Measurements from ENCODE around the gene ACAD11. TPM values are rescaled to one million over a fixed set of nuclear protein-coding genes. Genes with fewer than 3 reads are reported as not detected.

ACAD11 gene
- total RNA-seq, 5 donors from 2014 or later (not counting 1 experiment from before 2014, with no cell fraction given) = 25.1 to 35.2 (median 32.2) TPM

- ATAC-seq (replicated peaks in 1 of 4) = no peak
- Mint-ChIP-seq H3K4me1 (peaks cover 0 to 6% (median 3%) of the 10 kb centered on the region in 3 donors), H3K4me3 (no peak overlapping the region), H3K36me3 (peaks cover 58% of the 10 kb centered on the region), H3K27me3 (no peaks in the 10 kb centered on the region), H3K27ac (no peak overlapping the region), H3K9me3 (no peaks in the 10 kb centered on the region)
- no peaks in the 10 kb centered on the region for H3K4me1 ChIP-seq (ENCODE audit: control insufficient read depth in 1 of 2, extremely low read depth in 1 of 2, insufficient read depth in 2 of 2, low read length in 2 of 2)
- H3K9me3 ChIP-seq = no peaks in the 10 kb centered on the region
- no peak overlapping the region for H3K27ac ChIP-seq (ENCODE audit: low read length)
- POLR2A ChIA-PET = interaction anchor here (0.5 to 0.6 kb wide), 2 partner anchors 26 to 107 kb away, joined by 3 to 6 read pairs; no protein-coding TSS in a partner anchor
- peaks cover 0 to 65% of the 10 kb centered on the region in 2 donors for H3K36me3 ChIP-seq (ENCODE audit: control insufficient read depth in 2 of 2, extremely low read depth in 1 of 2, insufficient read depth in 1 of 2, low read length in 1 of 2)
- CTCF ChIA-PET = interaction anchor here in 1 of 2 donors (0.5 to 1.5 kb wide), 3 partner anchors 9 to 1583 kb away, joined by 3 to 4 read pairs (median 4); no protein-coding TSS in a partner anchor
- H3K27me3 ChIP-seq (replicated peaks in 1 of 2; ENCODE audit: control insufficient read depth in 2 of 2, extremely low read depth in 1 of 2, insufficient read depth in 2 of 2, low read length in 1 of 2) = no peaks in the 10 kb centered on the region
- no peak for DNase-seq
- H3K4me3 ChIP-seq (ENCODE audit: control insufficient read depth in 1 of 2, extremely low read depth in 1 of 2, low read length in 1 of 2) = no peak overlapping the region
- 78% methylated on average over 5 of the region's 5 CpGs for WGBS (ENCODE audit: insufficient coverage)
These were observed 139.7 kb downstream of the ACAD11 start for GRCh38 chr3:132519914-132520313.

DNA sequence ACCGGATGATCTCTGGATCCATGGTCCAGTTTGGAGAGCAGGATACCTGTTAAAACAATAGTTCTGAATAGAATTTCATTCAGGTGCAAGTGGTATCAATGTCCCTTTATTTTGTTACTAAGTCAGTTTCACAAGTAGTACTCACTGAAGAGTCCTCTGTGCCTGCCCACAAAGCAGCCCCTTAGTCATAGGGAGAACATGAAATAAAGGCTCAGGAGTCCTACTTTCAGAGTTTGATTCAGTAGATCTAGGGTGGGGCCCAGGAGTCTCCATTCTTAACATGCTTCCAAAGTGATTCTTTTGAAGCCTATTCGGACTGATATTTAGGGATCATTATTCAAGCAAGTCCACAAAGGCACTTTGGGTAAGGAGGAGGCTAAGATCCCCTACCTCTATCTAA is 142.3 kb downstream of the ACAD11 start:
- no peak overlapping the region for H3K4me3 Mint-ChIP-seq
- H3K4me3 ChIP-seq (ENCODE audit: control insufficient read depth in 1 of 2, extremely low read depth in 1 of 2, low read length in 1 of 2) = no peak overlapping the region
- peaks cover 0 to 62% of the 10 kb centered on the region in 2 donors for H3K36me3 ChIP-seq (ENCODE audit: control insufficient read depth in 2 of 2, extremely low read depth in 1 of 2, insufficient read depth in 1 of 2, low read length in 1 of 2)
- no peaks in the 10 kb centered on the region for H3K27me3 ChIP-seq (replicated peaks in 1 of 2; ENCODE audit: control insufficient read depth in 2 of 2, extremely low read depth in 1 of 2, insufficient read depth in 2 of 2, low read length in 1 of 2)
- H3K27ac ChIP-seq (ENCODE audit: low read length) = no peak overlapping the region
- H3K9me3 Mint-ChIP-seq = no peaks in the 10 kb centered on the region
- ChIA-PET CTCF (interaction anchor here in 1 of 2 donors (1.2 kb wide), 1 partner anchor 19 kb away, joined by 4 read pairs; no protein-coding TSS in a partner anchor), POLR2A (no interaction called here)
- no peak for DNase-seq
- H3K4me1 Mint-ChIP-seq = peaks cover 0 to 6% (median 3%) of the 10 kb centered on the region in 3 donors
- no peak for ATAC-seq (replicated peaks in 1 of 4)
- WGBS (ENCODE audit: insufficient coverage) = no CpG with 5 or more reads among the region's 2 CpGs
- H3K4me1 ChIP-seq (ENCODE audit: control insufficient read depth in 1 of 2, extremely low read depth in 1 of 2, insufficient read depth in 2 of 2, low read length in 2 of 2) = no peaks in the 10 kb centered on the region
- no peaks in the 10 kb centered on the region for H3K9me3 ChIP-seq
- peaks cover 60% of the 10 kb centered on the region for H3K36me3 Mint-ChIP-seq
- no peaks in the 10 kb centered on the region for H3K27me3 Mint-ChIP-seq
- H3K27ac Mint-ChIP-seq = no peak overlapping the region

GRCh38 chr3:132513057-132513456 is 146.6 kb downstream of the ACAD11 start:
- Mint-ChIP-seq H3K27ac (no peak overlapping the region), H3K36me3 (peaks cover 64% of the 10 kb centered on the region), H3K27me3 (no peaks in the 10 kb centered on the region), H3K9me3 (no peaks in the 10 kb centered on the region), H3K4me1 (no peaks in the 10 kb centered on the region), H3K4me3 (no peak overlapping the region)
- H3K27me3 ChIP-seq (replicated peaks in 1 of 2; ENCODE audit: control insufficient read depth in 2 of 2, extremely low read depth in 1 of 2, insufficient read depth in 2 of 2, low read length in 1 of 2) = no peaks in the 10 kb centered on the region
- H3K27ac ChIP-seq (ENCODE audit: low read length) = no peak overlapping the region
- POLR2A ChIA-PET = no interaction called here
- no peak overlapping the region for H3K4me3 ChIP-seq (ENCODE audit: control insufficient read depth in 1 of 2, extremely low read depth in 1 of 2, low read length in 1 of 2)
- CTCF ChIA-PET = interaction anchor here in 1 of 2 donors (0.6 kb wide), 1 partner anchor 101 kb away, joined by 3 read pairs; no protein-coding TSS in a partner anchor
- H3K4me1 ChIP-seq (ENCODE audit: control insufficient read depth in 1 of 2, extremely low read depth in 1 of 2, insufficient read depth in 2 of 2, low read length in 2 of 2) = no peaks in the 10 kb centered on the region
- ATAC-seq (replicated peaks in 1 of 4) = no peak
- no peaks in the 10 kb centered on the region for H3K9me3 ChIP-seq
- 94% methylated on average over 2 of the region's 5 CpGs for WGBS (ENCODE audit: insufficient coverage)
- DNase-seq = no peak
- peaks cover 0 to 68% of the 10 kb centered on the region in 2 donors for H3K36me3 ChIP-seq (ENCODE audit: control insufficient read depth in 2 of 2, extremely low read depth in 1 of 2, insufficient read depth in 1 of 2, low read length in 1 of 2)

GRCh38 chr3:132509506-132509905 is 150.1 kb downstream of the ACAD11 start:
- Histone ChIP-seq H3K4me3 (ENCODE audit: control insufficient read depth in 1 of 2, extremely low read depth in 1 of 2, low read length in 1 of 2) (no peak overlapping the region), H3K36me3 (ENCODE audit: control insufficient read depth in 2 of 2, extremely low read depth in 1 of 2, insufficient read depth in 1 of 2, low read length in 1 of 2) (peaks cover 5 to 70% of the 10 kb centered on the region in 2 donors), H3K27ac (ENCODE audit: low read length) (no peak overlapping the region), H3K9me3 (no peaks in the 10 kb centered on the region), H3K27me3 (replicated peaks in 1 of 2; ENCODE audit: control insufficient read depth in 2 of 2, extremely low read depth in 1 of 2, insufficient read depth in 2 of 2, low read length in 1 of 2) (no peaks in the 10 kb centered on the region), H3K4me1 (ENCODE audit: control insufficient read depth in 1 of 2, extremely low read depth in 1 of 2, insufficient read depth in 2 of 2, low read length in 2 of 2) (no peaks in the 10 kb centered on the region)
- no peaks in the 10 kb centered on the region for H3K9me3 Mint-ChIP-seq
- POLR2A ChIA-PET = interaction anchor here in 1 of 2 donors (0.5 kb wide), 1 partner anchor 1736 kb away, joined by 3 read pairs; no protein-coding TSS in a partner anchor
- no peak overlapping the region for H3K27ac Mint-ChIP-seq
- H3K27me3 Mint-ChIP-seq = no peaks in the 10 kb centered on the region
- CTCF ChIA-PET = interaction anchor here in 1 of 2 donors (0.6 kb wide), 1 partner anchor 811 kb away, joined by 5 read pairs; no protein-coding TSS in a partner anchor
- no peak overlapping the region for H3K4me3 Mint-ChIP-seq
- DNase-seq (no peak), ATAC-seq (replicated peaks in 1 of 4) (no peak)
- H3K36me3 Mint-ChIP-seq = peaks cover 64% of the 10 kb centered on the region
- WGBS (ENCODE audit: insufficient coverage) = no CpG with 5 or more reads among the region's 1 CpG
- H3K4me1 Mint-ChIP-seq = no peaks in the 10 kb centered on the region

- no peaks in the 10 kb centered on the region for H3K9me3 ChIP-seq
- POLR2A ChIA-PET = no interaction called here
- WGBS (ENCODE audit: insufficient coverage) = 100% methylated on average over 1 of the region's 1 CpG
- DNase-seq (no peak), ATAC-seq (replicated peaks in 1 of 4) (no peak)
- H3K36me3 ChIP-seq (ENCODE audit: control insufficient read depth in 2 of 2, extremely low read depth in 1 of 2, insufficient read depth in 1 of 2, low read length in 1 of 2) = peaks cover 5 to 68% of the 10 kb centered on the region in 2 donors
- no peaks in the 10 kb centered on the region for H3K4me1 ChIP-seq (ENCODE audit: control insufficient read depth in 1 of 2, extremely low read depth in 1 of 2, insufficient read depth in 2 of 2, low read length in 2 of 2)
- Mint-ChIP-seq H3K9me3 (no peaks in the 10 kb centered on the region), H3K36me3 (peaks cover 61% of the 10 kb centered on the region), H3K4me1 (no peaks in the 10 kb centered on the region), H3K27ac (no peak overlapping the region), H3K27me3 (no peaks in the 10 kb centered on the region), H3K4me3 (no peak overlapping the region)
- H3K27me3 ChIP-seq (replicated peaks in 1 of 2; ENCODE audit: control insufficient read depth in 2 of 2, extremely low read depth in 1 of 2, insufficient read depth in 2 of 2, low read length in 1 of 2) = no peaks in the 10 kb centered on the region
- H3K27ac ChIP-seq (ENCODE audit: low read length) = no peak overlapping the region
- H3K4me3 ChIP-seq (ENCODE audit: control insufficient read depth in 1 of 2, extremely low read depth in 1 of 2, low read length in 1 of 2) = no peak overlapping the region
- CTCF ChIA-PET = interaction anchor here in 1 of 2 donors (0.6 kb wide), 1 partner anchor 811 kb away, joined by 5 read pairs; no protein-coding TSS in a partner anchor
These were observed 150.5 kb downstream of the ACAD11 start for GRCh38 chr3:132509096-132509495.

Other genes with a start within 250 kb of the ACAD11 start
- gene DNAJC13, start 242.3 kb downstream of the ACAD11 start, total RNA-seq = 10 to 100 TPM; 28.7 to 33.7 (median 31.3) TPM
- under 1 TPM in 3 of 5 donors, not detected in 2; 0.15 to 0.37 (median 0.25) TPM for gene ACKR4, start 62.5 kb downstream of the ACAD11 start, total RNA-seq
- 10 to 100 TPM; 24.7 to 42.2 (median 27.7) TPM for gene UBA5, start 520 bp upstream of the ACAD11 start, total RNA-seq
- gene NPHP3, start 62.6 kb upstream of the ACAD11 start, total RNA-seq = 10 to 100 TPM; 28.2 to 60.8 (median 52.1) TPM

Data from T-cell (primary cell).